GM18499 (cell line): ENCODE data around the gene CRYGS.
A peak's percentile ranks its signal among the peaks of the same experiment; 100 is the strongest.
"Not testable (repeated sequence)": the region's sequence is repeated elsewhere in the genome, so short reads cannot be mapped to it uniquely, and the experiment has no call there.

Experiments
- ATAC-seq: cut with Tn5 transposase; IDR thresholded peaks from one replicate; pipeline ENCODE4 v1.9.1; 2021; ENCODE audit warnings: moderate number of reproducible peaks; ENCODE audit not compliant: insufficient read depth, unreplicated experiment

Gene CRYGS

DNA sequence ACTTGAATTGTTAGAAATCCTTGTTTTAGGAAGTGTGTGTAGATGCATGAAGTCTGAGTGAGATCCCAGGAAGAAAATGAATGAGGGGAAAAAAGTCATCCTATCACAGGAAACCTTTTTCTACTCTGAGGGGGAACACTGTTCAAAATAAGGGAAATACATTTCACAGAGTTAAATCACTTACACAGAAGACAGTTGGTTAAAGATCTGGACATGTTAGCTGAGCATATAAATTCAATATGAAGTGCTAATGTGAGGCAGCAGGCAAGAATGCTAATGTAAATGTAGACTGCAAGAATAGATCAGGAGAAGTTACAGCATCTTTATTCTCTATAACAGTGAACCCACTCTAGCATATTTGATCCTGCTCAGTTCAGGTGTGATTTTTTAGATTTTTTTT lies 20.4 kb upstream of the CRYGS start:
- no peak for ATAC-seq

DNA sequence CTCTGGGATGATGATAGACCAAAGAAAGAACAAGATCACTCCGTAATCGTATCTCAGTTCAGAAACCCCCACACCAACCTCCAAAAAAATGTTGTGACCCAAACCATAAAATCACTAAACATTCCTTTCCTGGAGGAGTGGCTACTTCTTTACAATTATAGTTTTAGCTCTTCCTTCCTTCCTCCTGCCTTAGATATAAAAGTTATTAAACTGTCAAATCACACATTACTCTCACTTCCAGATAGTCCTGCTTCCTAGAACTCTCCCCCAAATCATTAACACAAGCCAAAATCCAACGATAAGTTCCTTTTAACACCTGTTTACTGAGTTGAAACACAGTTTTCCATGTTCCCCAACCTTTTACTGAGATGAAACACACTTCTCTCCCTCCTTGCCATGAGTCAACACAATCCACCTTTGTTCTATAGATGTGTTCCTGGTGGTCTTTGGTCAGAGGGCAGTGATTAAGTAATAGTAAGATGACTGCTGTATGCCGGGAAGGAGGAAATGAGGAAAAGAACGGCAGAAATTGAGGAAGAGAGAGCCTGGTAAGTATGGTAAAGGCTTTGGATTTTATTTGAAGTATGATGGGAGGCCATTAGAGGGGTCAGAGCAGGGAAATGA lies 8.3 kb upstream of the CRYGS start:
- no peak for ATAC-seq

DNA sequence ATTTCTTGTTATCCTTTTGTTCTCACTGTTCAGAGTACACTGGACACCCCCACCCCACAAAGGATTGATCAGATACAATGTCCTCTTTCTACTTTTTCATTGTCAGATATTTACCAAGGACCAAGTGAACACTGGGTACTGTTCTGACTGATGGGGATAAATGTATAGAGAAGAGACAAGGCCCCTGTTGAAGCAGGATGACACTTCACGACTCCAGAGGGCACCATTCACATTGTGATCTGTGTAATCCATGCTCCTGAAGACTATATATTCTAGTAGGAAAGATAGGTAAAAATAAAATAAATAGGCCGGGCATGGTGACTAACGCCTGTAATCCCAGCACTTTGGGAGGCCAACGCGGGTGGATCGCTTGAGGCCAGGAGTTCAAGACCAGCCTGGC lies 7.2 kb upstream of the CRYGS start:
- ATAC-seq: no peak

DNA sequence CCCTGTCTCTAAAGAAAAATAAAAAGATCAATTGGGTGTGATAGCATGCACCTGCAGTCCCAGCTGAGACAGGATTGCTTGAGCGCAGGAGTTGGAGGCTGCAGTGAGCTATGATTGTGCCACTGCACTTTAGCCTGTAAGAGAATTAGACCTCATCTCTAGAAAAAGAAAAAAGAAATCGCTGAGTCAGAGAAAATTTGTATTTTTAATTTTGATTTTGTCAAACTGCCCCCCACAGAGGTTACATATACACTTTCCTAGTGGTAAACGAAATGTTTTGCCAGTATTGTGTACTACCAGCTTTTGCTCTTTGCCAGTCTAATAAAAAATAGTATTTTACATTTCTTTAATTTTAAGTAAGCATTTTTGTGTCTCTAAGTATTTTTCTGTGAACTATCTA lies 5.3 kb upstream of the CRYGS start:
- no peak for ATAC-seq

DNA sequence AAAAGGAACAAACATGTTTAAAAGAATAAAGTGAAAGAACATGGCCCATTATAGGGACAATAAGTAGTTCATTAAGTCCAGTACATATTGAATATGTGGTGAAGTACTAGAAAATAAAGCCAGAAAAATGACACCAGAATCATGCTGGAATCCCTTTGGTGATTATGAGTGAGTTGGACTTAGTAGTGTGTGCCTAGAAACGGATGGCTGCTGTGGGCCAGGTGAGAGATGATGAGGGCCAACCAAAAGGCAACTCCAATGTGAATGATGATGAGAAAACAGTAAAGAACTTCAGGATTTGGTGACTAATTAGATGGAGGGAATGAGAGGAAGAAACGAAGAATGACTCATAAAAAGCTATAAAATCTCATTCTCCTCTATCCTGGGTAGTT lies 3.3 kb downstream of the CRYGS start:
- no peak for ATAC-seq

DNA sequence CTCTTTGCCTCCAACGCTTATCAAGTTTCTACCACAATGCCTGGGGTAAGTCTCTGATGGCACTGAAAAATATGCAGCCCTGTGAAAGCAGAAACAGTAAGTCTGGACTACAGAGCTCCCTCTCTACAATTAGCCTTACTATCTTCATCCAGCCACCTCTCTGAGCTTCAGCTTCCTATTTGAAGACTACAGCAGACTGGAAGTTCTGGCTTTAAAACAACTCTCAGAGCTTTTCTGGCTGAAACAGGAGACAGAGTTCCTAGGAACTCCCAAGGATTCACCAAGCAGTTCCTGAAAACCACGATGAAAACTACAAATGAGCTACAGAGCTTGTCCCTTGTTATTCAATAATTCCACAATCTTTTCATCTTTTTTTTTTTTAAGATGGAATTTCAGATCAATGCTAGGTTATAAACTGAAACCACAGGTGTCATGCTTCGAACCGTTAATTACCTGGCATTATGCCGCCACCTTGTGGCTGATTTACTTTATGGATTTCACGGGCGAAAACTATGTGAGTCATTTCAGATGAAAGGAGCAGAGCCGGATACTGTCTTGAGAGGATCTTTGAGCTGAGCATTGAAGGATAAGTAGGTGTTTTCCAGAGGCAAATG lies 3.9 kb downstream of the CRYGS start:
- ATAC-seq: no peak

DNA sequence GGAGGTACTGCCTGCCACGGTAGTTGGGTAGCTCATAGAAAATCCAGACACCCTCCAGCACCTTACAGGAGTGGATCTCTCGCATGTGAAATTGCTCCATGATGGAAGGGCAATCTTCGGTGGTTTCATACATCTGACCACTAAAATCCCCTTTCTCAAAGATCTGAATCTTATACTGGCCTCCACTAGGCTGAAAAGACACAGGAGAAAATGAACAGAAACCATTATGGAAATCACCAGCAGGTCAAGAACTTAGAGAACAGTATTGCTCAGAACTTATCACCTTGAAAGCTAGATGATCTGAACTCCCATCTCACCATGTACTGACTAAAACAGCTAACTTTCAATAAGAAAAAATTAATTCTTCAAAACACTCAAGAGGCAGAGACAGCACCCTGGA lies 5.4 kb downstream of the CRYGS start:
- ATAC-seq: no peak

DNA sequence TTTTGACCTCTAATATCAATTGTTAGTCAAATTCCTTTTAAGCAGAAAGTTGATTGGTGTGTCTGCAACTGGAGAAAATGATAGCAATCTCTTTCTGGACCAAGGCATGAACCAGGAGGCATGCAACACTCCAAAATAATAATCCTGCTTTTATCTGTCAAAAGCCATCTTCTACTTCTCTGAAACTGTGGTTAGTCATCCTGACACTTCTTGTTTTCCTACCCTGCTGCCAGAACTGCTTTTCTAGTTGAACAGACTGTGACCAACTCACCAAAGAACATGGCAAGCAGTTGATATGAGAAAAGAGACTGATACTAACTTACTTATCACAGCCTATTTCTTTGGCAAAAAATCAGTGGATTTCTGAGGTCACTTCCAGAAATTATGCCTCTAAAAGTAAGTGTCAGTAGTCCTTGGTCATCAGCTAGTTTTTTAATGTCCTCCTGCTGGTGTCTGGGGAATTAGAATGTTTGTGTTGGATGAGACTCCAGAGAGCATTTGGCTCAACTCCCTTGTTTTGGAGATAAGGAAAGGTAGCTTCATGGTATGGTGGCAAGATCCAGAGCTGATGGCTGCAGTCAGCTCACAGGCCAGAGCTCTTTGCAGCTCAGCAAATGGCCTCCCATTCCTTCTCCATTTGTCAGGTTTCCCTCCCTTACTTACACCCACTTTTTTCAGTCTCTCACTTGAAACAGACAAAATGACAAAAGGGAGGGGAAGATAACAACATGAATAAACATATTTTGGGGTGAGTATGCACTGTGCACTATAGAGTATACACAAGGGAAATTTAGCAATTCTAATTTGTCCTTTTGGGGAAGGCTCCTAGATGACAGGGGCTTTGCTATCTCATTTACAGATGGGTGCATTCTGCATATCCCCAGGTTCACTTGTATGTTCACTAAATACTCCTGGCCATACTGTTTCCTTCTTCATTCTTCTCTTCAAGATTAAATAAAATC lies 7.0 kb downstream of the CRYGS start:
- ATAC-seq: no peak

DNA sequence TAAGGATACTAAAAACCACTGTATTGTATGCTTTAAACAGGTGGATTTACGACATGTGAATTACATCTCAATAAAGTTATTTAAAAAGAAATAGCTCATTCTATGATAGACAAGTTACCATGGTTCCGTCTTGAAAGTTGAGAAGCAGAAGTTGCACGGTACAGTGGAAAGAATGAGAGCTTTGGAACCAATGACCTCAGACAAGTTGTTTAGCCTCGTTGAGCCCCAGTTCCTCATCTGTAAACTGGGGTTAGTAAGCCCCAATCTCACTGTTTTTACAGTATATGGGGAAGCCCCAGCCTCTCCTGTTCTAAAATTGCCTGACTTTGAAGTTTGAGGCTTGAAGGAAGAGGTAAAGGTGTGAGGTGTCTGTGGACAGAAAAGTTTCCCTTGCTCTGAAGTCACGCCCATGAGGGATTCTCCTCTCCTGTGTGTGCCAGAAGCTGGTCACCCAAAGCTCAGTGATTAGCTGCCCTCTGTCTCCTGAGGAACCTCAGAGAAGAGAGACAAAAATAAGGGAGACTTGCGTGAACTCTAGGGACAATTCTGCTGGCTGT lies 10.0 kb downstream of the CRYGS start:
- peak; percentile 83 for ATAC-seq

DNA sequence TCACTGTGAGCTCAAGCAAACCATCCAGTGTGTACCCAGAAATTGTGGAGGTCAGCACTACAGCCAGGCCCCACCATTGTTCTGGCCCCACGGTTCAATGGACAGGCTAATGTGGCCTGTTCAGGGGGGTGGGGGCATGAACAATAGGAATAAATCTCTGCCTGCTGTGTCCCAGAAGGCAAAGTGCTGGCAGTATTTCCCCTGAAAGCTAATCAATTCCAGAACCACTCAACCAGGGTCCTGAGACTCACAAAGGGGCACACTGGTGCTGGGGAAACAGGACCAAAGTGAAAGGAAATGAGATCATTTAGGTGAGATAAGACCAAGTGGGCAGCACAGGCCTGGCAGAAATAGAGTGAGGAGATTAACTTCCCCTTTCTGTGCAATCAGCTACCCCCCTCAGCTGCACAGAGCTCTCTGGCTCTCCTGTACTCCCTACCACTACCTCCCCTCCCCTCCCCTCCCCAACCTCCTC lies 11.5 kb downstream of the CRYGS start:
- no peak for ATAC-seq

DNA sequence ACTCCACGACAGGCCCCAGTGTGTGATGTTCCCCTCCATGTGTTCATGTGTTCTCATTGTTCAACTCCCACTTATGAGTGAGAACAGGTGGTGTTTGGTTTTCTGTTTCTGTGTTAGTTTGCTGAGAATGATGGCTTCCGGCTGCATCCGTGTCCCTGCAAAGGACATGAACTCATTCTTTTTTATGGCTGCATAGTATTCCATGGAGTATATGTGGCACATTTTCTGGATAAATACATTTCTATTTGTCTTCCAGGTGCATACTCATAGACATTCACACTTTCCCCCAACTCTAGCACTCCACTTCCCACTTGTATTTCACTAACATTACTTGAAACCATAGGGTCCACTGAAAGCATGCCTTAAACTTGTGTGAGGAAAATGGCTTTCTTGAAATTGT lies 12.5 kb downstream of the CRYGS start:
- not testable (repeated sequence) for ATAC-seq

DNA sequence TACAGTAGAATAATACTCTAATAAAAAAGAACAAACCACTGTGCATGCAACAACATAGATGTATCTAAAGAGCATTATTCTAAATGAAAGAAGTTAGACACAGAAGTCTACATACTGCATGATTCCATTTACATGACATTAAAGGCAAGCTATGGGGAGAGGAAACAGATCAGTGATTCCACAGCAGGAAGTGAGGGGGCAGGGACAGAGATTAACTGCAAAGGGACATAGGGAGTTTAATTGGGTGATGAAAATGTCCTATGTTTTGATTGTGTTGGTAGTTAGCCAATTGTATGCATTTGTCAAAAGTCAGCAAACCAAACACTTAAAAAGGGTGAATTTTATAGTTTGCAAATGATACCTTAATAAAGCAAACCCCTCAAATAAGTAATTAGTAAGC lies 13.8 kb downstream of the CRYGS start:
- no peak for ATAC-seq

DNA sequence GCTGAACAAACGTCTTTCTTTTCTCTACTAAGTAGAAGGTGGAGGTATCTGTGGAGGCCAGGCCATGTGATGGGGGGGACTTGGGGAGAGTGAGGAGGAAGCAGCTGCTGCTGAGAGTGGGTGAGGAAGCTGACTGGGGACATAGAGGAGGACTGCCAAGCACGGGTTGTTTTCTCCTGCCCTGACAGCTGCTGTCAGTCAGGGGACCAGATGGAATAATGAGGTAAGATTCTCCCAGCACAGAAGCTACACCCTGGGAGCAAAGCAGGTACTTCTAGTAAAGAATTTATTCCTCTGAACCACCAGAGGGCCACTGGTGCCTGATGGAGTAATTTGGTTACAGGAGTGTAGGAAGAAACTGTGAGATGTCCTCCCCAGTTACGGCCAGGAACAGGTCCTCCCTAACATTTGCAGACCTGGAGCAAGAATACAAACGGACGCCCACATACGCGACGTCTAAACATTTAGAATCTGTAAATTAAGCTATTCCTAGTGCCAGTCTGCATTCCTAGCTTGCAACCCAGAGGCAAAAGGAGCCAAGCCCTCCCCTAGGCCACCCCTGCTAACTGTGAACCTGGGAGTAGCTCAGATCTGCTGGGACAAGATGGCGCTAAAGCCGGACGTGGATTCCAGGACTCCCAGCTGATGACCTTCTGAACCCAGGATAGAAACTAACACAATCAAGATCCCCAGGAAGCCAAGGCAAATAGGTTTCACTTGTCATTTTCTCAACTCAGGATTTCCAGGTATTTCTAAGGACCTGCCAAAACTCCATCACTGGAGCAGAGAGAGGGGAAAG lies 14.8 kb downstream of the CRYGS start:
- no peak for ATAC-seq

DNA sequence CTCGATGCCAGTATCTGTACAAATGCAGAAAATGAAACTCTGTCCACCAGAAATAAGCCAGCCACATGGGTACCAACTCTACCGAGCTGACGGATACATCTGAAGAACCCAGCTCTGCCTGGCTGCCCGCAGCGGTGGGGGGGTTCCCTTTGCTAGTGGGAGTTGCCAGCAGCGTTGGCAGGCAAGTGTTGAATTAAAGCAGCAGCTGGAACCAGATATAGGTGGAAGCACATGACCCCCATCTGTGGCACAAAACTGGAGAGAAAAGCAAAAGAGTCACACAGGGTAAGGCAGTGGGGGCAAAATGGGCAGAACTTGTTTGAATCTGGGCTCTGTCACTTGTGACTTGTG lies 17.9 kb downstream of the CRYGS start:
- no peak for ATAC-seq

DNA sequence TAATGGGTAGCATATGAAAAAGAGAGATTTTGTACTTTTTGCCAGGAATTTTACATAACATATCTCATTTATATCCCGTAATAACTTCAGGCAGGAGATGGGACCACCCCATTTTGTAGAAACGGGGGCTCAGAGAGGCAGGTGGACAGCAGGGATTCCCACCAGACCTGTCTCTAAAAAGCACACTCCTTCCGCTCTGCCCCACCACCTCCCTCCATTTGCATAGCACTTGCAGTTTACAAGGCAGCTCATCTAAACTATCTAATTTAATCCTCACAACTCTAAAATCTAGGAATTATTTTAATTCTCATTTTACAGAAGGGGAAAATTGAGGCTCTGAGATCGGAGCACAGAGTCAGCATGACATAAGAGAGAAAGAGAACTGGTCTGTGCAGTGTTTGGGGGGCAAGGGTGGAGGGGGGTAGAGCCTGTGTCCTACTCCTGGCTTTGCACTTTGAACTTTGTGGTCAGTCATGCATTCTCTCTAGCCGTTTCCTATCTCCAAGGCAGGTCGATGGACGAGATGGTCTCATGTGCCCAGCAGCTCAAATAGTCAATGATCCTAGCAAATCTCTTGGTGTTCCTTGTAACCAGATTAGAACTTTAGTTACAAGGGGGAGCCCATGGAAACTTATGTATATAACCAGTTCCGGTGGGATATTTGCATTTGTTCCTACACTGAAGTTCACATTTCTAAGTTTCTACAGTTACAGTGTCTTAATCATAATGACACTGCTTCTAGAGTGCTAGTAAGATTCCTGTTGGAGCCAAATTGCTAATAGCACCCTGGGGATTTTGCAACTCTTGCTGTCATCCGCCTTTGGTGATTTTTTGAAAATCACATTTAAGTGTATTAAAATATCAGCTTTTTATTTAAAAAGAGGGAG lies 18.6 kb downstream of the CRYGS start:
- ATAC-seq: no peak

DNA sequence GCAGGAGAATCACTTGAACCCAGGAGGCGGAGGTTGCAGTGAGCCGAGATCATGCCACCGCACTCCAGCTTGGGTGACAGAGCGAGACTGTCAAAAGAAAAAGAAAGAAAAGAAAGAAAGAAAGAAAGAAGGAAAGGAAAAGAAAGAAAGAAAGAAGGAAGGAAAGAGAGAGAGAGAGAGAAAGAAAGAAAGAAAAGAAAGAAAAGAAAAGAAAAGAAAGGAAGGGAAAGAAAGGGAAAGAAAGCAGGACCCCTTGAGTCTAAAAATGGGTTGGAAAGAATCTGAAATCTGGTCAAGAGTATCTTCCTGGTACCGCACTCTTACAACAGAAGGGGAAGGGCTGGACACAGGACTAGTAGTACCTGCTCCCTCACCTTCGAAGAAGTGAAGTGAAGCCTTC lies 19.6 kb downstream of the CRYGS start:
- ATAC-seq: no peak

DNA sequence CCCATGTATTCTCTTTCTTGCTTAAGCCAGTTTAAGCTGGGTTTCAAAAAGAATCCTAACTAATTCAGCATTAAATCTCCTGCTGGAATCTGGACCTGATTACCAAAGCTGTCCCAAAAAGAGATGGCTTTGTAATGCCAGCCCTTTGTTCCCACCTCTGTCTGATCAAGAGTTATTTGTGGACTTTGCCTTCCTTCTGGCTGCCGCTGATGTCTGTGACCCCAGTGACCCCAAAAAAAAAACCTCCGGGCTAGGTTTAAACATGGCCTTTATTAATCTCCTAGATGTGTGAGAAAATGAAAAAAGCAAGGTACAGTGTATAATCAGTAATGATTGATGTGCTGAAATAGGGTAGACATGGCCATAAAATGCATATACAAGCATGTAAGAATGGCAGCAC lies 20.7 kb downstream of the CRYGS start:
- ATAC-seq: no peak

DNA sequence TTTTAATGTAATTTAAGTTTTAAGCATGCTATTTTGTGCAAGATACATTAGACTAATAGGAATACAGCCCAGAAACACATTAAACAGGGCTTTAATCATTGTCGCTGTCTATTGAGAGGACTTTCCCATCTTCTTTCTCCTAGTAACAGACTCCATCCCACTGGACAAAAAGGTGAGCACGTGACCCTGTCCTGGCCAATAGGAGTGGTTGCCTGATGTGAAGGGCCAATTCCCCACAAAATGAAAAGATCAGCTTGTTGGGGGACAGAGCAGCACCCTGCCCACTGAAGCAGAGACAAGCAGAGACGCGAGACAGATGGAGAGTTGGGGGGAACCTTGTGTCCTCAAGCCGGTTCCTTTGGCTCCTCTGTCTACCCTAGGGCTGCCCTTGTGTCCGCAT lies 21.2 kb downstream of the CRYGS start:
- ATAC-seq: no peak
